B cell (primary cell): ENCODE data around the gene NAPG. TPM values are rescaled to one million over a fixed set of nuclear protein-coding genes. Genes with fewer than 3 reads are reported as not detected.
"Not testable (repeated sequence)": the region's sequence is repeated elsewhere in the genome, so short reads cannot be mapped to it uniquely, and the experiment has no call there.

Experiments used
- ATAC-seq: fragments of 200-7000 bp; cut with Tn5 transposase; one replicate; pipeline ENCODE4 v1.10.0; 2021; ENCODE audit warnings: low read depth, mild to moderate bottlenecking, moderate number of reproducible peaks, moderate library complexity
- CTCF ChIA-PET: fragments of 350-600 bp; sonication (Branson Sonifier 250); formaldehyde crosslinking; loops from one replicate; lab custom pipeline; 2021; ENCODE audit warnings: antibody characterized with exemption, inconsistent platforms; lab: Charles Lee
- POLR2A ChIA-PET: fragments of 350-600 bp; sonication (Branson Sonifier 250); formaldehyde crosslinking; loops from one replicate; lab custom pipeline; 2021; ENCODE audit warnings: antibody characterized with exemption; lab: Charles Lee
- DNase-seq: peaks from one replicate; pipeline ENCODE4 v3.0.0; 2013
- H2AFZ ChIP-seq: 2 replicates; pipeline ENCODE4 v1.6.1; 2012; ENCODE audit warnings: mild to moderate bottlenecking, low read depth, low read length; ENCODE audit not compliant: insufficient read depth, poor library complexity, severe bottlenecking
- H3K27ac ChIP-seq, 2 donors: 1 replicate in 1 of 2; 2 replicates in 1 of 2; pipeline ENCODE4 v1.5.1; 2012 to 2013; ENCODE audit warnings: low read length in 2 of 2, mild to moderate bottlenecking in 2 of 2, moderate library complexity in 1 of 2
- H3K27me3 ChIP-seq, 4 experiments: fragments of 200-600 bp in 1 of 4; sonication (generic) in 1 of 4; replicated peaks in 1 of 4; 1 replicate in 2 of 4; 2 replicates in 2 of 4; pipeline versions ENCODE4 v1.6.1 to v1.7.0; 2013 to 2016; ENCODE audit warnings: low read length in 3 of 4, mild to moderate bottlenecking in 2 of 4, mixed read lengths in 1 of 4, moderate library complexity in 1 of 4; ENCODE audit not compliant: insufficient read depth in 4 of 4, control insufficient read depth in 3 of 4; ENCODE audit errors: control extremely low read depth in 1 of 4
- H3K36me3 ChIP-seq, 2 experiments: replicated peaks in 1 of 2; 1 replicate in 1 of 2; 2 replicates in 1 of 2; pipeline versions ENCODE4 v1.6.1 to v1.7.1; 2013; ENCODE audit warnings: low read length in 1 of 2; ENCODE audit not compliant: insufficient read depth in 2 of 2, control insufficient read depth in 1 of 2; ENCODE audit errors: control extremely low read depth in 1 of 2, extremely low read depth in 1 of 2
- H3K4me1 ChIP-seq, 2 donors: fragments of 200-600 bp in 1 of 2; sonication (generic) in 1 of 2; 1 replicate in 1 of 2; 2 replicates in 1 of 2; pipeline versions ENCODE4 v1.5.1 to v1.6.1; 2013 to 2017; ENCODE audit warnings: low read length in 2 of 2; ENCODE audit not compliant: control insufficient read depth in 2 of 2, insufficient read depth in 2 of 2
- H3K4me2 ChIP-seq: replicated peaks from 2 replicates; pipeline ENCODE3; 2012; ENCODE audit warnings: mild to moderate bottlenecking, low read depth, low read length; ENCODE audit not compliant: poor library complexity, severe bottlenecking
- H3K4me3 ChIP-seq, 5 experiments: fragments of 200-600 bp in 1 of 5; sonication (generic) in 1 of 5; 1 replicate in 3 of 5; 2 replicates in 2 of 5; pipeline versions ENCODE4 v1.5.1 to v1.7.0; 2011 to 2016; ENCODE audit warnings: low read length in 4 of 5, mild to moderate bottlenecking in 4 of 5, low read depth in 2 of 5, control low read depth in 1 of 5, moderate library complexity in 1 of 5; ENCODE audit not compliant: insufficient read depth in 1 of 5; ENCODE audit errors: control extremely low read depth in 1 of 5, extremely low read depth in 1 of 5
- H3K79me2 ChIP-seq: fragments of 200-600 bp; sonication (generic); one replicate; pipeline ENCODE4 v1.6.0; 2016; ENCODE audit warnings: low read length; ENCODE audit not compliant: control insufficient read depth, insufficient read depth
- H3K9ac ChIP-seq: fragments of 200-600 bp; sonication (generic); 2 replicates; pipeline ENCODE4 v1.6.1; 2017; ENCODE audit warnings: mild to moderate bottlenecking, low read length, moderate library complexity
- H3K9me3 ChIP-seq, 3 donors: one replicate each; pipeline versions ENCODE4 v1.6.1 to v1.7.1; 2013; ENCODE audit warnings: low read length in 2 of 3; ENCODE audit not compliant: control insufficient read depth in 2 of 3, insufficient read depth in 1 of 3; ENCODE audit errors: control extremely low read depth in 1 of 3
- H4K20me1 ChIP-seq: 2 replicates; pipeline ENCODE4 v1.6.0; 2012; ENCODE audit warnings: mild to moderate bottlenecking, low read length; ENCODE audit not compliant: insufficient read depth, control insufficient read depth, poor library complexity, severe bottlenecking
- H3K27ac Mint-ChIP-seq: one replicate; pipeline ENCODE4 v1.8.0; 2021; ENCODE audit warnings: mixed read lengths
- H3K27me3 Mint-ChIP-seq: one replicate; pipeline ENCODE4 v1.8.0; 2021; ENCODE audit warnings: mixed read lengths
- H3K4me1 Mint-ChIP-seq: one replicate; pipeline ENCODE4 v1.8.0; 2021; ENCODE audit warnings: mixed read lengths
- H3K4me3 Mint-ChIP-seq: one replicate; pipeline ENCODE4 v1.8.0; 2021; ENCODE audit warnings: mixed read lengths
- H3K9me3 Mint-ChIP-seq: one replicate; pipeline ENCODE4 v1.8.0; 2022; ENCODE audit warnings: mixed read lengths; ENCODE audit not compliant: insufficient read depth
- WGBS: methylation state at CpG from one replicate; pipeline ENCODE4 v1.1.5; 2013; ENCODE audit warnings: missing lambda C conversion rate; ENCODE audit not compliant: insufficient coverage; 5-methylcytosine and 5-hydroxymethylcytosine counted together
- intact Hi-C: fragments of 100-400 bp; cut with micrococcal nuclease; formaldehyde crosslinking; loops from one replicate; pipeline ENCODE4 v1.10.0; 2022
- polyA plus RNA-seq: library from polyadenylated mRNA; depleted of rRNA; stranded (reverse); fragments of >200 nt; gene quantifications from 2 replicates; pipeline ENCODE4 v1.2.3, GENCODE V29; 2012
- total RNA-seq, 2 donors: library from RNA; stranded (reverse); fragments of 120-200 nt in 1 of 2; gene quantifications; 1 replicate in 1 of 2; 2 replicates in 1 of 2; pipeline versions ENCODE4 v1.2.3 to v1.2.4, GENCODE V29; 2013 to 2022

NAPG gene
- total and polyA plus RNA-seq, 2 donors (not counting 1 experiment from before 2014, with no cell fraction given): 9.4 to 31.8 TPM

DNA sequence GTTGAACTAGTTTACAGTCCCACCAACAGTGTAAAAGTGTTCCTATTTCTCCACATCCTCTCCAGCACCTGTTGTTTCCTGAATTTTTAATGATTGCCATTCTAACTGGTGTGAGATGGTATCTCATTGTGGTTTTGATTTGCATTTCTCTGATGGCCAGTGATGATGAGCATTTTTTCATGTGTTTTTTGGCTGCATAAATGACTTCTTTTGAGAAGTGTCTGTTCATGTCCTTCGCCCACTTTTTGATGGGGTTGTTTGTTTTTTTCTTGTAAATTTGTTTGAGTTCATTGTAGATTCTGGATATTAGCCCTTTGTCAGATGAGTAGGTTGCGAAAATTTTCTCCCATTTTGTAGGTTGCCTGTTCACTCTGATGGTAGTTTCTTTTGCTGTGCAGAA, 47.4 kb downstream of the NAPG start:
- H2AFZ ChIP-seq, ATAC-seq, H3K9me3 Mint-ChIP-seq, H3K79me2 ChIP-seq, H3K4me1 Mint-ChIP-seq, H3K27ac Mint-ChIP-seq, H3K4me3 ChIP-seq, DNase-seq, H3K4me2 ChIP-seq, H3K4me1 ChIP-seq, H3K36me3 ChIP-seq, intact Hi-C loops, POLR2A ChIA-PET, H3K9ac ChIP-seq, H3K27me3 Mint-ChIP-seq, CTCF ChIA-PET, H3K9me3 ChIP-seq, H3K27ac ChIP-seq, H3K27me3 ChIP-seq, H4K20me1 ChIP-seq, H3K4me3 Mint-ChIP-seq: not testable (repeated sequence)
- WGBS: no CpG with 5 or more reads among the region's 2 CpGs

DNA sequence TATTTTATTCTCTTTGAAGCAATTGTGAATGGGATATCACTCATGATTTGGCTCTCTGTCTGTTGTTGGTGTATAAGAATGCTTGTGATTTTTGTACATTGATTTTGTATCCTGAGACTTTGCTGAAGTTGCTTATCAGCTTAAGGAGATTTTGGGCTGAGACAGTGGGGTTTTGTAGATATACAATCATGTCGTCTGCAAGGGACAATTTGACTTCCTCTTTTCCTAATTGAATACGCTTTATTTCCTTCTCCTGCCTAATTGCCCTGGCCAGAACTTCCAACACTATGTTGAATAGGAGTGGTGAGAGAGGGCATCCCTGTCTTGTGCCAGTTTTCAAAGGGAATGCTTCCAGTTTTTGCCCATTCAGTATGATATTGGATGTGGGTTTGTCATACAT, 48.6 kb downstream of the NAPG start:
- no CpG with 5 or more reads among the region's 2 CpGs for WGBS
- H3K27me3 Mint-ChIP-seq, ATAC-seq, H3K9me3 ChIP-seq, H3K27ac ChIP-seq, H3K27ac Mint-ChIP-seq, DNase-seq, H2AFZ ChIP-seq, H3K79me2 ChIP-seq, H3K9me3 Mint-ChIP-seq, H3K4me1 Mint-ChIP-seq, H3K36me3 ChIP-seq, H3K27me3 ChIP-seq, H4K20me1 ChIP-seq, H3K4me3 ChIP-seq, H3K4me2 ChIP-seq, H3K9ac ChIP-seq, POLR2A ChIA-PET, CTCF ChIA-PET, intact Hi-C loops, H3K4me1 ChIP-seq, H3K4me3 Mint-ChIP-seq: not testable (repeated sequence)

DNA sequence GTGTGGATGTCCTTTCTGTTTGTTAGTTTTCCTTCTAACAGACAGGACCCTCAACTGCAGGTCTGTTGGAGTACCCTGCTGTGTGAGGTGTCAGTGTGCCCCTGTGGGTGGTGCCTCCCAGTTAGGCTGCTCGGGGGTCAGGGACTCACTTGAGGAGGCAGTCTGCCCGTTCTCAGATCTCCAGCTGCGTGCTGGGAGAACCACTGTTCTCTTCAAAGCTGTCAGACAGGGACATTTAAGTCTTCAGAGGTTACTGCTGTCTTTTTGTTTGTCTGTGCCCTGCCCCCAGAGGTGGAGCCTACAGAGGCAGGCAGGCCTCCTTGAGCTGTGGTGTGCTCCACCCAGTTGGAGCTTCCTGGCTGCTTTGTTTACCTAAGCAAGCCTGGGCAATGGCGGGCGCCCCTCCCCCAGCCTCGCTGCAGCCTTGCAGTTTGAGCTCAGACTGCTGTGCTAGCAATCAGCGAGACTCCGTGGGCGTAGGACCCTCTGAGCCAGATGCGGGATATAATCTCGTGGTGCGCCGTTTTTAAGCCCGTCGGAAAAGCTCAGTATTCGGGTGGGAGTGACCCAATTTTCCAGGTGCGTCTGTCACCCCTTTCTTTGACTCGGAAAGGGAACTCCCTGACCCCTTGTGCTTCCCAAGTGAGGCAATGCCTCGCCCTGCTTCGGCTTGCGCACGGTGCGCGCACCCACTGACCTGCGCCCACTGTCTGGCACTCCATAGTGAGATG, 52.2 kb downstream of the NAPG start:
- DNase-seq, H3K9me3 ChIP-seq, H3K4me2 ChIP-seq, H3K27ac ChIP-seq, H3K4me3 Mint-ChIP-seq, H2AFZ ChIP-seq, H3K4me3 ChIP-seq, H4K20me1 ChIP-seq, H3K36me3 ChIP-seq, H3K27ac Mint-ChIP-seq, H3K27me3 ChIP-seq, CTCF ChIA-PET, intact Hi-C loops, H3K27me3 Mint-ChIP-seq, H3K79me2 ChIP-seq, H3K4me1 Mint-ChIP-seq, ATAC-seq, POLR2A ChIA-PET, H3K4me1 ChIP-seq, H3K9me3 Mint-ChIP-seq, H3K9ac ChIP-seq: not testable (repeated sequence)
- 95% methylated on average over 24 of the region's 25 CpGs for WGBS

DNA sequence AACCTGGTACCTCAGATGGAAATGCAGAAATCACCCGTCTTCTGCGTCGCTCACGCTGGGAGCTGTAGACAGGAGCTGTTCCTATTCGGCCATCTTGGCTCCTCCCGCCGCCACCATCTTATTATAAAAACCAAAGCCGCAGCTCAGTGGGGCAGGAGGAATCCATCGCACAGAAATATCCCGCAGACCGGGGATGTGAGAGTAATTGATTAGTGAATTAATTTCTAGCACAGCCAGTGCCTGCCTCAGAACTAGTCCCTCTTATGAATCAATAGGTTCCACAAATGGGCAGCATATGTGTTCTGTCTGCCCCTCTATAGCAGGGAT, 52.7 kb downstream of the NAPG start:
- CTCF ChIA-PET, H3K27me3 ChIP-seq, H3K9me3 ChIP-seq, H2AFZ ChIP-seq, POLR2A ChIA-PET, H3K36me3 ChIP-seq, H3K79me2 ChIP-seq, H3K27ac Mint-ChIP-seq, H3K4me1 ChIP-seq, H3K4me3 ChIP-seq, H3K9ac ChIP-seq, H3K4me3 Mint-ChIP-seq, H3K9me3 Mint-ChIP-seq, ATAC-seq, H3K4me1 Mint-ChIP-seq, H3K4me2 ChIP-seq, H4K20me1 ChIP-seq, intact Hi-C loops, DNase-seq, H3K27me3 Mint-ChIP-seq, H3K27ac ChIP-seq: not testable (repeated sequence)
- 100% methylated on average over 4 of the region's 11 CpGs for WGBS
